Liver (tissue), 3 donors: ENCODE measurements around the gene HIBADH.

Source experiments
- ATF3 ChIP-seq: IDR thresholded peaks from 2 replicates; pipeline ENCODE4 v1.6.1; 2016; ENCODE audit warnings: antibody characterized with exemption
- CTCF ChIP-seq: fragments of 150-350 bp; IDR thresholded peaks from 2 replicates; pipeline ENCODE4 v1.5.1; 2017; ENCODE audit warnings: improper control_type of control experiment, low read depth, low read length; ENCODE audit not compliant: missing input control
- EGR1 ChIP-seq, 2 donors: IDR thresholded peaks; 2 replicates each; pipeline ENCODE4 v1.6.1; 2016 to 2018; ENCODE audit warnings: antibody characterized with exemption in 2 of 2, low read depth in 2 of 2
- FOXA1 ChIP-seq: IDR thresholded peaks from 2 replicates; pipeline ENCODE4 v1.6.1; 2016; ENCODE audit warnings: antibody characterized with exemption
- GABPA ChIP-seq, 2 donors: IDR thresholded peaks in 1 of 2; conservative IDR thresholded peaks in 1 of 2; 2 replicates each; pipeline ENCODE4 v1.6.1; 2016; ENCODE audit warnings: antibody characterized with exemption in 2 of 2, mild to moderate bottlenecking in 1 of 2, moderate library complexity in 1 of 2
- HNF4A ChIP-seq, 2 donors: conservative IDR thresholded peaks; 2 replicates each; pipeline ENCODE4 v1.6.1; 2016; ENCODE audit warnings: antibody characterized with exemption in 2 of 2, mild to moderate bottlenecking in 2 of 2
- JUND ChIP-seq, 2 donors: IDR thresholded peaks; 2 replicates each; pipeline ENCODE4 v1.6.1; 2016; ENCODE audit warnings: antibody characterized with exemption in 2 of 2
- MAX ChIP-seq: IDR thresholded peaks from 2 replicates; pipeline ENCODE4 v1.6.1; 2016; ENCODE audit warnings: antibody characterized with exemption
- RAD21 ChIP-seq, 2 donors: IDR thresholded peaks; 2 replicates each; pipeline ENCODE4 v1.6.1; 2016; ENCODE audit warnings: antibody characterized with exemption in 2 of 2, mild to moderate bottlenecking in 2 of 2
- REST ChIP-seq: IDR thresholded peaks from 2 replicates; pipeline ENCODE4 v1.6.1; 2016; ENCODE audit warnings: antibody characterized with exemption, mild to moderate bottlenecking
- RXRA ChIP-seq, 2 donors: IDR thresholded peaks; 2 replicates each; pipeline ENCODE4 v1.6.1; 2017 to 2018; ENCODE audit warnings: antibody characterized with exemption in 2 of 2, mild to moderate bottlenecking in 1 of 2
- SP1 ChIP-seq: IDR thresholded peaks from 2 replicates; pipeline ENCODE4 v1.6.1; 2018; ENCODE audit warnings: antibody characterized with exemption, mild to moderate bottlenecking
- TAF1 ChIP-seq: conservative IDR thresholded peaks from 2 replicates; pipeline ENCODE4 v1.6.1; 2016; ENCODE audit warnings: antibody characterized with exemption, mild to moderate bottlenecking
- YY1 ChIP-seq: IDR thresholded peaks from 2 replicates; pipeline ENCODE4 v1.6.1; 2016; ENCODE audit warnings: antibody characterized with exemption, mild to moderate bottlenecking
- donor health status: healthy.
- donor health status: healthy.

GRCh38 chr7:27636326-27637006 lies 26.2 kb downstream of the HIBADH start:
- TF ChIP-seq CTCF (no peak), REST (no peak), JUND (IDR thresholded peaks at IDR 0.05) (no peak), TAF1 (no peak), YY1 (no peak), EGR1 (IDR thresholded peaks at IDR 0.05; ENCODE audit: low read depth in 2 of 2) (no peak), HNF4A (conservative IDR thresholded peaks at IDR 0.05) (no peak), RAD21 (IDR thresholded peaks at IDR 0.05) (no peak), GABPA (IDR thresholded peaks at IDR 0.05 in 1 of 2, conservative IDR thresholded peaks at IDR 0.05 in 1 of 2) (no peak), MAX (no peak), ATF3 (no peak), SP1 (no peak), RXRA (IDR thresholded peaks at IDR 0.05) (no peak), FOXA1 (no peak)
